Cardiac septum (tissue), 1 donor: Measurements from ENCODE around the gene FAM199X. TPM values are rescaled to one million over a fixed set of nuclear protein-coding genes. Genes with fewer than 3 reads are reported as not detected.
"Not testable (repeated sequence)": the region's sequence is repeated elsewhere in the genome, so short reads cannot be mapped to it uniquely, and the experiment has no call there.

ENCODE experiments used
- DNase-seq: peaks from one replicate; pipeline ENCODE4 v3.0.0-alpha.2; 2020; ENCODE audit warnings: low spot score
- intact Hi-C: fragments of 100-400 bp; cut with DNase I; formaldehyde crosslinking; loops from one replicate; pipeline ENCODE4 v1.14.0; 2022
- total RNA-seq: library from RNA; stranded (reverse); fragmentation: NEBNext Ultra II Directional; extraction: Animal tissue kit (Norgen Biotek cat#: 25700); gene quantifications from one replicate; pipeline ENCODE4 v1.2.1, GENCODE V29; 2021
- donor health status: DM: no; HTN: no; CAD: no.

The FAM199X gene
- total RNA-seq, 1 donor from 2014 or later = 10.9 TPM

- intact Hi-C loops = no loop called here
These were observed 7.6 kb downstream of the FAM199X start for GRCh38 chrX:104173841-104174240.

DNA sequence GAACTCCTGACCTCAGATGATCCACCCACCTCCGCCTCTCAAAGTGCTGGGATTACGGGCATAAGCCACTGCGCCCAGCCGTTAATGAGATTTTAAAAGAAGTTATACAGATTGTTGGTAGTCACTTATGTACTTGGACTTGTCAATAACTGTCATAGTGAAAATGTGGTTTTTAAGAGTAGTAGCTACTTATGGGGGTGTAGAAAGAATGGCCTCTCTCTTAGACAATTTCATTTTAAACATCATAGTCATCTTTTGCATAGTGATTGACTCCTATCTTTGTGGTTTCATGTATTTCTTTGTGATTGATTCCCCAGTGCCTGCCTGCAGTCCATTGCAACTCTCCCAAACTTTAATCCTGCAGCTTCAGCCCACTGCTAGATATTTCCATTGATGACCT lies 17.4 kb downstream of the FAM199X start:
- intact Hi-C loops = no loop called here

More at GRCh38 chrX:104173841-104174240, 7.6 kb downstream of the FAM199X start:
- DNase-seq = no peak

DNA sequence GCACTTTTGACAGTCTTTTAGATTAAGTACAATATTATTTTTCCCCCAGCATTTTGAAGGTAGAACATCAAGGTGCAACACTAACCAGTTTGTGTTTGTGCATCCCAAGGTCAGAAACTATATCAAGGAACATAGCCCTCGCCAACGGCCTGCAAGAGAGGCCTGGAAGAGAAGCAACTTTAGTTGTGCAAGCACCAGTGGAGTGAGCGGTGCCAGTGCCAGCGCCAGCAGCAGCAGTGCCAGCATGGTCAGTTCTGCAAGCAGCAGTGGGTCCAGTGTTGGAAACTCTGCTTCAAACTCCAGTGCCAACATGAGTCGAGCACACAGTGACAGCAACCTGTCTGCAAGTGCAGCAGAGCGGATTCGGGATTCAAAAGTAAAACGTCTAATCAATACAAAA lies 21.7 kb downstream of the FAM199X start:
- no peak for DNase-seq

More for the DNA sequence above, 17.4 kb downstream of the FAM199X start:
- no peak for DNase-seq

GRCh38 chrX:104189837-104190236 lies 23.6 kb downstream of the FAM199X start:
- intact Hi-C loops = no loop called here
- no peak for DNase-seq

More for the DNA sequence above, 21.7 kb downstream of the FAM199X start:
- intact Hi-C loops = no loop called here

DNA sequence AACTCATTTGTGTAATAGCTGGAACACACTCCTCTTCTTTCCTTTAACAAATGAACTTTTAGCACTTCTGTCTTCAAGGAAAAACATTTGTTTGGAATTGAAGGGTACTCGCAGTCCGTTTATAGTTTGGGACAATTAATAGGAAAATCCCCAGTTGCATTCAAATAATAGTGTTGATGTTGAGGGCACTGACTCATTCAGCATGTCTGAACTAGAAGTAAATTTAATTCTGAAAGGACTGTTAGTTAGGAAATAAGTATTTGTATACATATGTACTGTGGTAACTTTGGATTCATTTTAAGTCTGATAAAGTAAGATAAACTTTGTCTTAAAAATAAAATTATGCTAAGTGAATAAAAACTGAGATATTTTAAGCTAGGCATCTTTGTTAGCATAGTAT lies 27.2 kb downstream of the FAM199X start:
- intact Hi-C loops = no loop called here
- DNase-seq = no peak

DNA sequence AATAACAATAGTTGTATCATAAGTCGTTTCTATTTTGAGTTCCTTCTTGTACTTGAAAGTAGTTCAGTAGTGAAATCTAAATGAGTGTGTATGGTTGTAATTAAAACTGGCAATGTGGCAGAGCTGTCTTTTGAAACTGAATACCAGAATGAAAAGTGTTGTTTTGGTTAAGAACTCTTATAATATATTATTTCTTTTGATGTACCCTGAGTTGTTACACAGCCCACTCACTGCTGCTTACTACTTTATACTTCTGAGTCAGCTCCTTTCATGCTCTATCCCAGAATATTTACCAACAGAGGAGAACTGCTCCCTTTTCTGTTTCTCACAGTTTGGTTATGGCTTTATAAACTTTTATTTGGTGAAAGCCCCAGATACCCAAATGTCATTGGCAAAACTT lies 28.8 kb downstream of the FAM199X start:
- DNase-seq = no peak
- intact Hi-C loops = no loop called here

DNA sequence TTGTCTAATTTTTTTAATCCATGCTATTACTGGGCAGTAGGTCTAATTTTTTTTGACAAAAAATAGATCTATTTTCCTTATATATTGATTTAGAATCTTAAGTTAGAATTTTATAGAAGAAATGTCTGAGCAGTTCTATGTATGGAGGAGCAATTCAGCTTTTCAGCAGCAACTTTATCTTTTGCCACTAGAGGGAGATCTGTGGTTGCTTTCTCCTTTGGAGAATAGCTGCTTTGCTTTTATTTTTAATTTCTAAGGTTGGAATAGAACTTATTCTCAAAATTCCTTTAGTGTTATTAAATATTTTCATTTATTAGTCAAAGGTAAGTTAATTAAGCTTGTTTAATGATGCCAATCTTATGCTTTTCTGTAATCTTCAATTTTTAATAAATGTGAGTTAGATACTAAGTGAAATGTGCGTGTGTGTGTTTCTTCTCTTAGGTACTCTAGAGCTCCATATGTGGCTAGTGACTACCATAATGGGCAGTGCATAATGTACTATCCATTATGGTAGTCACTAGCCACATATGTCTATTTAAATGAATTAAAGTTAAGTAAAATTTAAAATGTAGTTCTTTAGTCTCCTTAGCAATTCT lies 29.3 kb downstream of the FAM199X start:
- DNase-seq = no peak
- intact Hi-C loops = no loop called here

GRCh38 chrX:104205548-104205947 lies 39.3 kb downstream of the FAM199X start:
- no peak for DNase-seq
- intact Hi-C loops = no loop called here

DNA sequence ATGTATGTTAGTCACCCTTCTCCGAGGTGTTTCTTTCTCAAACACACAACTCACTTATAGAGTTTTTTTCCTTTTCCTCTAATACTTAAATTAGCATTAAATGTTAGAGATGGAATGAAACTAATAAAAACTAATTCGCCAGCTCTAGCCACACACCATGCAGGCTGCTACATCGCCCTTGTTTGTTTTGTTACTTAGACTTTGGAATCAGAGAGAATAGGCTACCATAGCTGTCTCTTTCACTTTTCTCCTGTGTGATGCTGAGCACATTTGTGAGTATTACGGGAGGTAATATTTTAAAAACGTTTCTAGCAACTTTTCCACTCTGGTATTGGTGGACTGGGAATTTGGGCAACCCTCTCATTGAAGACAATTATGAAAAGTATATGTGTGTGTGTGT lies 44.9 kb downstream of the FAM199X start:
- DNase-seq = no peak

DNA sequence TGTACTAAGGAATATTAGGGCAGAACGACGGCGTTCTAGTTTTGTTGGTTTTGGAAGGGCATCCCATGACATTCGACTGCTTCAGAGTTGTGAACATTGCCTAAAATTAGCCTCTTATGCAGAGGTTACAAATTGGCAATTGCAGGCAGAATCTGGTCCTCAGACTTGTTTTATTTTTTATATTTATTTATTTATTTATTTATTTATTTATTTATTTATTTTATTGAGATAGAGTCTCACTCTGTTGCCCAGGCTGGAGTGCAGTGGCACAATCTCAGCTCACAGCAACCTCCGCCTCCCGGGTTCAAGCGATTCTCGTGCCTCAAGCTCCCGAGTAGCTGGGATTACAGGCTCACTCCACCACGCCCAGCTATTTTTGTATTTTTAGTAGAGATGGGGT lies 63.8 kb downstream of the FAM199X start:
- intact Hi-C loops, DNase-seq: not testable (repeated sequence)

More for the DNA sequence above, 44.9 kb downstream of the FAM199X start:
- intact Hi-C loops = no loop called here

Other genes starting within 250 kb of the FAM199X start
- gene TMSB15B, start 203.8 kb upstream of the FAM199X start, total RNA-seq = 1.3 TPM
- gene H2BW1, start 152.7 kb upstream of the FAM199X start, total RNA-seq = not detected
- gene H2BW2, start 126.5 kb upstream of the FAM199X start, total RNA-seq = not detected
- gene TMSB15C, start 90.2 kb upstream of the FAM199X start, total RNA-seq = 0.24 TPM
- 3.7 TPM for gene ZCCHC18, start 53.9 kb upstream of the FAM199X start, total RNA-seq
- gene SLC25A53, start 9.4 kb upstream of the FAM199X start, total RNA-seq = 10.9 TPM
- not detected for gene ESX1, start 88.5 kb downstream of the FAM199X start, total RNA-seq